NB4 (cell line): ENCODE measurements around the gene CDK14.

Source experiments
- POLR2A ChIP-seq: IDR thresholded peaks from 2 replicates; pipeline ENCODE4 v1.6.1; 2011; ENCODE audit warnings: mild to moderate bottlenecking; ENCODE audit not compliant: insufficient read length; ENCODE audit errors: extremely low read depth
- TF ChIP-seq, protein P1 (sequence below): IDR thresholded peaks from one replicate; pipeline ENCODE4 v1.5.1; 2012; ENCODE audit warnings: low read depth, low read length

DNA sequence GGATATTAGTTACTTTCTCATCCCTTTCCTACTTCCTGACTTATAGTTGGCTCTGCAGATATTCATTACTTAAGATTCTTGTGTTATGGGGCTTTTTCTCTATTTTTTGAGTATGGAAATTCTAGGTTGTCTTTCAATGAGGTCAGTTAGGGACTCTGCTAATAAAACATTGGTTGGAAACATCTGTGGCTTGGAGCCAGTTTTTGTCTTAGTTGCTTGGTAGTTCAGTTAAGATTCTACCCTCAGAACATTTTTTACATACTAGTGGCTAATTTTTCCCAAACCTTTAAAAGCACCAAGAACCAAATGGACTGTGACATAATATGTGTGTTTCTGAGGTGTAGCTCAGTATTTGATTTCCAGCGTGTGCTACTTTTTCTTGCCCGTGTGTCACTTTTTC, 362.5 kb downstream of the CDK14 start:
- TF ChIP-seq, protein P1, sequence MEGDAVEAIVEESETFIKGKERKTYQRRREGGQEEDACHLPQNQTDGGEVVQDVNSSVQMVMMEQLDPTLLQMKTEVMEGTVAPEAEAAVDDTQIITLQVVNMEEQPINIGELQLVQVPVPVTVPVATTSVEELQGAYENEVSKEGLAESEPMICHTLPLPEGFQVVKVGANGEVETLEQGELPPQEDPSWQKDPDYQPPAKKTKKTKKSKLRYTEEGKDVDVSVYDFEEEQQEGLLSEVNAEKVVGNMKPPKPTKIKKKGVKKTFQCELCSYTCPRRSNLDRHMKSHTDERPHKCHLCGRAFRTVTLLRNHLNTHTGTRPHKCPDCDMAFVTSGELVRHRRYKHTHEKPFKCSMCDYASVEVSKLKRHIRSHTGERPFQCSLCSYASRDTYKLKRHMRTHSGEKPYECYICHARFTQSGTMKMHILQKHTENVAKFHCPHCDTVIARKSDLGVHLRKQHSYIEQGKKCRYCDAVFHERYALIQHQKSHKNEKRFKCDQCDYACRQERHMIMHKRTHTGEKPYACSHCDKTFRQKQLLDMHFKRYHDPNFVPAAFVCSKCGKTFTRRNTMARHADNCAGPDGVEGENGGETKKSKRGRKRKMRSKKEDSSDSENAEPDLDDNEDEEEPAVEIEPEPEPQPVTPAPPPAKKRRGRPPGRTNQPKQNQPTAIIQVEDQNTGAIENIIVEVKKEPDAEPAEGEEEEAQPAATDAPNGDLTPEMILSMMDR, result no peak
- TF ChIP-seq POLR2A, result no peak
